ENCODE results near the gene NEURL1.

The NEURL1 gene, protein sequence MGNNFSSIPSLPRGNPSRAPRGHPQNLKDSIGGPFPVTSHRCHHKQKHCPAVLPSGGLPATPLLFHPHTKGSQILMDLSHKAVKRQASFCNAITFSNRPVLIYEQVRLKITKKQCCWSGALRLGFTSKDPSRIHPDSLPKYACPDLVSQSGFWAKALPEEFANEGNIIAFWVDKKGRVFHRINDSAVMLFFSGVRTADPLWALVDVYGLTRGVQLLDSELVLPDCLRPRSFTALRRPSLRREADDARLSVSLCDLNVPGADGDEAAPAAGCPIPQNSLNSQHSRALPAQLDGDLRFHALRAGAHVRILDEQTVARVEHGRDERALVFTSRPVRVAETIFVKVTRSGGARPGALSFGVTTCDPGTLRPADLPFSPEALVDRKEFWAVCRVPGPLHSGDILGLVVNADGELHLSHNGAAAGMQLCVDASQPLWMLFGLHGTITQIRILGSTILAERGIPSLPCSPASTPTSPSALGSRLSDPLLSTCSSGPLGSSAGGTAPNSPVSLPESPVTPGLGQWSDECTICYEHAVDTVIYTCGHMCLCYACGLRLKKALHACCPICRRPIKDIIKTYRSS

DNA sequence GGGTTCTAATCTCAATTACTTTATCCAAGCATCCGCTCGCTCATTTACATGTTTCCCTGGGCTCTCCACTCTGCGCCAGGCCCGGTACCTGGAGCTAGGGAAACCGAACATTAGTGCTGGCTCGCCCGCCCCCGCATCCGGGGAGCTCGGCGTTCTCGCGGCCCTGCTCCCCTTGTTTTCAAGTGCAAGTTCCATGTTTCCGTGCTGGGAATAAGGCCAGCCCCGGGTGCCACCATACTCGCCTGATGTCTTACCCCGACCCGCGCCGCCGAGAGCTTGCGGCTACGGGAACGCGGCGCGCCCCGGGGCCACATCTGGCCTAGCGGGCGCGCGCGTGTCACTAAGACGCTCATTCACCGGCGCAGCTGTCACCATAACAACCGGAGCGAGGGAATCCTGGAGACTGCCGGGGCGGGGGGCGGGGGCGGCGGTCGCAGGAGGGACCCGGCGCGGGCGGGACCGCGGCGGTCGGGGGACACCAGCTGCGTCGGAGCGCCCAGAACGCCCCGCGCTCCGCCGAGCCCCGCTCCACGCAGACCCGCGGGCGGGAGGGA lies at the start of gene NEURL1:
NEURL1 (plus strand) TSS at position 344 of the 554 bp plus-strand sequence. CDS start 683 bp downstream, outside the sequence.
- DNase-seq: no peak
- Mint-ChIP-seq H3K36me3 (no peaks in the 10 kb centered on the region), H3K4me3 (peak within 1 kb of the TSS; percentile 83 to 88), H3K27ac (peak within 1 kb of the TSS; percentile 42), H3K4me1 (peaks cover 29 to 44% of the 10 kb centered on the region in 2 donors), H3K9me3 (no peaks in the 10 kb centered on the region), H3K27me3 (peaks cover 46 to 64% of the 10 kb centered on the region in 2 donors)
- peak; percentile 5 to 9 for ATAC-seq (replicated peaks)

DNA sequence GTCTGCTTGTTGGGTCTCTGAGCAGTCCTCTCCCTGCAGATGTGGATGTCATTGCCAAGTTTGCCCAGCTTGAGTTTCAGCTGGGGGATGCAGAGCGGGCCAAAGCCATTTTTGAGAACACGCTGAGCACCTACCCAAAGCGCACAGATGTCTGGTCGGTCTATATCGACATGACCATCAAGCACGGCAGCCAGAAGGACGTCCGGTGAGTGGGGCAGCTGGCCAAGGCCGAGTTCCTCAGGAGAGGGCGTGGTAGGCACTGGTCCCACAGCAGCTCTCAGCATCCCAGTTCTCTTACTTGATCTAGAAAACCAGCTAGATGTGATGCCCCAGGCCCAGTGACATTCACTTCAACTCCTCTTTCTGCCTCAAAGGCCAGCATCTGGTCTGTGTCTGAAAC lies 49.0 kb upstream of the NEURL1 start:
- H3K27ac Mint-ChIP-seq: peak overlapping the region; percentile 25
- ATAC-seq (replicated peaks) (no peak), DNase-seq (no peak)
- peaks cover 0 to 3% of the 10 kb centered on the region in 2 donors for H3K27me3 Mint-ChIP-seq
- H3K9me3 Mint-ChIP-seq: no peaks in the 10 kb centered on the region
- H3K4me3 Mint-ChIP-seq: no peak overlapping the region
- peaks cover 0 to 7% of the 10 kb centered on the region in 2 donors for H3K4me1 Mint-ChIP-seq
- H3K36me3 Mint-ChIP-seq: peaks cover 54 to 84% of the 10 kb centered on the region in 2 donors

DNA sequence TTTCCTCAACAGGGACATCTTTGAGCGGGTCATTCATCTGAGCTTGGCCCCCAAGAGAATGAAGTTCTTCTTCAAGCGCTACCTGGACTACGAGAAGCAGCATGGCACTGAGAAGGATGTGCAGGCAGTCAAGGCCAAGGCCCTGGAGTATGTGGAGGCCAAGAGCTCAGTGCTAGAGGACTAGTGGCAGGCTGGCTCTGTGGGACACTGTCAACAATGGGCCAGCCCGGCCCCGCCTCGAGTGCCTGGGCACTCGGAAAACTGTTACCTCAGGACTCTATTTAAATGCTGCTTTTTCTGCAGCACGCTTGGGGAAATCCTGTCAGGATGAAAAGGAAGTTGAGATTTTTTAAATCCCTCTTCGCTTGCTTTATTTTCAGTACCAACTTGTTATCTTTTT lies 48.1 kb upstream of the NEURL1 start:
- ATAC-seq (replicated peaks): no peak

DNA sequence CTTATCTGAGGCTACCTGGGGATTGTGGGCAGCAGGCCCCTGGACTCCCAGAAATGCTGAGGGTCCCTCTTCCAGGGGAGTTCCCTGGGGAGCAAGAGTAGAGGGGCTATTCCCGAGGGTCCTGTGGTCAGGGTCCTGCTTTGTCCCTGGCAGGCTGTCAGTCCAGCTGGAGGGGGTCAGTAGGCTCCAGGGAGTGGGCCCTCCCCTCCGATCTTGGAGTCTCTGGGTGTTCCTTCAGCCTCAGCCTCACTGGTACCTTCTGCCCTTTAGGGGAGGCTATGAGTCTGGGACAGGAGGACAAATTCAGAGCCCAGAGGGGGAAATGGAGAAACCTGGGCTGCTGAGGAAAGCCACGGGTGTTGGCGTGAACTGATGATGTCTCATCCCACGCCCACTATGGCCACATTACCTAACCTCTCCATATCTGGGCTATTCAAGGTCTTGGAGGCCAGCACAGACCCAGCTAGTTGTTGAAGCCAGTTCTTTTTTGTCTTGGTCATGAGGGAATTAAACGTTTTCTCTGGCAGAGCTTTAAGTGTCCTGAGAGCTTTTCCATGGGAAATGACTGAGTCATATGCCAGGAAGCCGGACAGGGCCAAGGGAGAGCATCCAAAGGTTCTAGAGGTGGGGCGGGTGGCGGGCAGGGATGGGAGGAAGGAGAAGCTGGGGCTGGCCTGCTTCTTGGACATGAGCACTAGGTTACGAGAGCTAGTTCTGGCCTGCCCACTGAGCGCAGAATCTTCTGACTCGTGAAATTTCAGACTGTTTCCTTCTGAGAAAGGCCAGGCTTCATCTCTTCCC lies 47.5 kb upstream of the NEURL1 start:
- Mint-ChIP-seq H3K9me3 (no peaks in the 10 kb centered on the region), H3K4me1 (peaks cover 3 to 18% of the 10 kb centered on the region in 2 donors), H3K27ac (no peak overlapping the region), H3K36me3 (peaks cover 50 to 83% of the 10 kb centered on the region in 2 donors), H3K4me3 (no peak overlapping the region), H3K27me3 (peaks cover 0 to 8% of the 10 kb centered on the region in 2 donors)
- ATAC-seq (replicated peaks): no peak
- DNase-seq: no peak

More for the DNA sequence above, 48.1 kb upstream of the NEURL1 start:
- H3K4me1 Mint-ChIP-seq: peaks cover 0 to 13% of the 10 kb centered on the region in 2 donors
- H3K27me3 Mint-ChIP-seq: peaks cover 0 to 8% of the 10 kb centered on the region in 2 donors
- H3K36me3 Mint-ChIP-seq: peaks cover 52 to 83% of the 10 kb centered on the region in 2 donors
- DNase-seq: no peak
- H3K9me3 Mint-ChIP-seq: no peaks in the 10 kb centered on the region
- H3K27ac Mint-ChIP-seq: no peak overlapping the region
- no peak overlapping the region for H3K4me3 Mint-ChIP-seq

DNA sequence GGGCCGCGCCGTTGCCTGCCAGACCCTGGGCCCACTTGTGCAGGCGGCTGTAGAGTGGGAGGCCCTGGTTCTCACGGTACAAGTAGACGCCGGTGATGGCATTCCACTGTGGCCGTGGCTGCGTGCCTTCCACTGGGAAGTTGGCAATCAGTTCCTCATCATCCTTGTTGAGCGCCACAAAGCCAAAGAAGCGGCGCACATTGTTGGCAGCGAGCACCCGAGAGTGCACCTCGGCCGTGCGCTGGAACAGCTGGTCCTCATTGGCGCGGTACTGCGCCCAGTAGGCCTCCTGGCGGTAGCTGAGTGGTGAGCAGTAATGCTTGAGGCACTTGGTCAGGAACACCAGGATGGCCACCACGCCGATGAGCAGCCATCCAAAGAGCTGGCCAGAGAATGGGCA lies 46.3 kb upstream of the NEURL1 start:
- H3K36me3 Mint-ChIP-seq: peaks cover 47 to 81% of the 10 kb centered on the region in 2 donors
- H3K4me1 Mint-ChIP-seq: peaks cover 13 to 25% of the 10 kb centered on the region in 2 donors
- peaks cover 0 to 11% of the 10 kb centered on the region in 2 donors for H3K27me3 Mint-ChIP-seq
- no peak overlapping the region for H3K27ac Mint-ChIP-seq
- no peak for ATAC-seq (replicated peaks)
- H3K4me3 Mint-ChIP-seq: no peak overlapping the region
- DNase-seq: no peak
- no peaks in the 10 kb centered on the region for H3K9me3 Mint-ChIP-seq

DNA sequence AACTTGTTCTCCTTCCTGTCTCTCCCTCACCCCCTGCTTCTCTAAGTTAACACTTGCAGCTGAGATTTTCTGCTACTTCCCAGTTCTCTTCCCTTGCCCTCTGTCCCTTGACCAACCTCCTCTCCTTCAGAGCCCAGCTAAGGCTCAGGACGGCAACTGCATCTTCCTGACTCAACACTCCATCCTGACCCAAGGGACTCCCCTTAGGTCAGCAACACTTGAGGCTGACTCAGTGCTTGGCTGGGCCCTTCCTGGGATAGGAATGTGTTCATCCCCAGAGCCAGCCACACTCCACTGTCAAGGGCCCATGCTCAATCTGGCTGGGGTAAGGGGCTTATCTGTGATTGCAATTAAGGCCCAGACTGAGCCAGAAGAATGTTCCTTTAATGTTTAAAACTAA lies 44.8 kb upstream of the NEURL1 start:
- no peak for DNase-seq
- Mint-ChIP-seq H3K27me3 (peaks cover 12 to 15% of the 10 kb centered on the region in 2 donors), H3K4me3 (no peak overlapping the region), H3K36me3 (peaks cover 41 to 68% of the 10 kb centered on the region in 2 donors), H3K4me1 (peaks cover 20 to 31% of the 10 kb centered on the region in 2 donors), H3K9me3 (no peaks in the 10 kb centered on the region), H3K27ac (no peak overlapping the region)
- no peak for ATAC-seq (replicated peaks)

DNA sequence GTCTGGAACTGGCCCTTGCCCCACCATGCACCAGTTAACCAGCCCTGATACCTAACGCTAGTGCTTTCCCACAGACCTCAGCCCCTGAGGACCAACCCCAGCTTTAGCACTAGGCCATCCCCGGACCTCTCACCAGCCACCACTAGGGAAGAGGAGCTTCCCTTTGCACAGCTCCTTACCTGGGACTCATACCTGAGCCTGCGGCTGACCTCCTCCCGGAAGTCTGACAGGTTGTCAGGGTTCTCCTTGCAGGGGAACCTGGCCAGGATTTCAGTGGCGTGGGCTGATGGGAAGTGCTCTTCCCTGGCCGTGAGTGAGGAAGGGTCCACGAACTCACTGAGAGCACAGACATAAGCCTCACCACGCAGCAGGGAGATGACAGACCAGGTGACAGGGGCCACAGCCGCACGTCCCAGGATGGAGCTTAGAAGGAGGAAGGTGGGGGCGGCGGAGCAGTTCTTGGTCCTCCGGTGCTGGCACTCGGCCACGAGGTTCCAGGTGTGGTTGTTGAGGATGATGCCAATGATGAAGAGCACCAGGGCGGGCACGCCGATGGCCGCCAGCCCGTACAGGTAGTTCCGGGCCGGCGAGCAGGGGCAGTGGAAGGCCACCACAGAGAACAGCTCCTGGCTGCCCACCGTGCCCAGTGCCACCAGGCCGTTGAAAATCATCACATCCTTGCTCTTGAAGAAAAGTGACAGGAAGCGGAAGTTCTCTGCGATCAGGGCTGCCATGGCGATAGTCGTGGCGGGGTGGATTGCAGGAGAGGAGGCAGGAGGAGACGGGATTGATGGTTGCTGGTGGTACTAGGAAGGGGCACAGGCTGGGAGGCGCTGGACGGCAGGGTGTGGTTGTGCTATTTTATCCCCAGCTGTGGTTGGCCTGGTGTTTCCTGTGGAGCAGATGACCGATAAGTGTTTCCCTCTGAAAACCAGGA lies 44.0 kb upstream of the NEURL1 start:
- no peak for ATAC-seq (replicated peaks)
- no peaks in the 10 kb centered on the region for H3K9me3 Mint-ChIP-seq
- peak overlapping the region; percentile 56 for H3K27ac Mint-ChIP-seq
- peaks cover 35 to 61% of the 10 kb centered on the region in 2 donors for H3K36me3 Mint-ChIP-seq
- peak overlapping the region in 1 of 2 donors; percentile 25 for H3K4me3 Mint-ChIP-seq
- no peak for DNase-seq
- peaks cover 14 to 15% of the 10 kb centered on the region in 2 donors for H3K27me3 Mint-ChIP-seq
- peaks cover 20 to 31% of the 10 kb centered on the region in 2 donors for H3K4me1 Mint-ChIP-seq

DNA sequence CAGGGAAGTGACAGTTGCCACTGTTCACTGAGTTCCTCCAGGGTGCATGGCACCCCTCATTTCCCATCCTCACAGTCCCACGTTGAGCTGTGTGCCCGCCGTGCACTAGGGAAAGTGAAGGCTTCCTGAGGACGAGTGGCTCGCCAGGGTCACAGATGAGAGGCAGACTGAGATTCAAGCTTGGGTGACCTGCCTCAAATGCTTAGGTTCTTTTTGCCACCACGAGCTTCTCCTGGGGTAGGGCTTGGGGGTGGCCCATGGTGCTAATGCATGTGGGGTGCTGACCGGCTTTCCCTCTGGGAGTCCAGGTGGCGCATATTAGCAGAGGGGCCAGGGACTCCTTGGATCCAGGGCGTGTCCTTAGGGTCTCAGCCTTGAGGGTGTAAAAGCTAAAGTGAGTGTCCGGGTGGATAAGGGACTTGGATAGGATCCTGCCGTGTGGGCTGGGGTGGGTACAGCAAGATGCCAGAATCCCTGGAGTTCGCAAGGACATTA lies 43.3 kb upstream of the NEURL1 start:
- H3K27ac Mint-ChIP-seq: peak overlapping the region; percentile 47
- peaks cover 20 to 31% of the 10 kb centered on the region in 2 donors for H3K4me1 Mint-ChIP-seq
- H3K27me3 Mint-ChIP-seq: peaks cover 15 to 18% of the 10 kb centered on the region in 2 donors
- DNase-seq (no peak), ATAC-seq (replicated peaks) (no peak)
- H3K4me3 Mint-ChIP-seq: no peak overlapping the region
- peaks cover 31 to 55% of the 10 kb centered on the region in 2 donors for H3K36me3 Mint-ChIP-seq
- H3K9me3 Mint-ChIP-seq: no peaks in the 10 kb centered on the region

DNA sequence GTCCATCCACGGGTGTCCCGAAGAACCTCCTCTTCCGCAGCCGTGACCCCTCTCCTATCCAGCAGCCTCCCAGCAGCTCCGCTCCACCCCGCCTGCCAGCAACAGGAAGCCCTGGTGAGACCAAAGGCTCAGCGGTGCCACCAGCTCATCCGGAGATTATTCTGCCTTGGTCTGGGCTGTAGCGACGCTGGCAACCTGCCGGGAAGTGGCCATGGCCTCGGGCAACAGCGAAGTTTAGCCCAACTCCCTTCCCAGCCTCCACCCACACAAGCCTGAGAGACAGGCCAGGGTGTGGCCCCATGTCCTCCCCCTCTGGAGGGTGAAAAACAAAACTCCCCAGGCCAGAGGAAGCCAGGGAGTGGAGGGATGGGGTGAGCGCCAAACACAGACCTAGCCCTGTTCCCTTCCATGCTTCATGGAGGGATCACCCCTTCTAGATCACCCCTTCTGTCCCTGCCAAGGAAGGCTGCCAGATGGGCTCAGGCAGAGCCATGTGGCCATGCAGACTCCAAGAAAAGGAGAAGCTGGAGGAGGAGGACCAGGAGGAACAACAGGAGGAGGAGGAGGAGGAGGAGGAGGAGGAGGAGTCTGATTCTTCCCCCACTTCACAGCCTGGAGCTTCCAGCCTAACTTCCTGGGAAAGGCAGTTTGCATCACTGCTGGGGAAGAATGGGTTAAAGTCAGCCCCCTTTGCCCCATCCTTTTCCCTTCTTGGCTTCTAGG lies 42.3 kb upstream of the NEURL1 start:
- peak overlapping the region; percentile 52 for H3K27ac Mint-ChIP-seq
- peaks cover 15 to 18% of the 10 kb centered on the region in 2 donors for H3K27me3 Mint-ChIP-seq
- H3K36me3 Mint-ChIP-seq: peaks cover 26 to 45% of the 10 kb centered on the region in 2 donors
- no peak for DNase-seq
- H3K4me1 Mint-ChIP-seq: peaks cover 20 to 31% of the 10 kb centered on the region in 2 donors
- peak; percentile 17 to 30 for ATAC-seq (replicated peaks)
- peak overlapping the region; percentile 61 to 92 for H3K4me3 Mint-ChIP-seq
- no peaks in the 10 kb centered on the region for H3K9me3 Mint-ChIP-seq

DNA sequence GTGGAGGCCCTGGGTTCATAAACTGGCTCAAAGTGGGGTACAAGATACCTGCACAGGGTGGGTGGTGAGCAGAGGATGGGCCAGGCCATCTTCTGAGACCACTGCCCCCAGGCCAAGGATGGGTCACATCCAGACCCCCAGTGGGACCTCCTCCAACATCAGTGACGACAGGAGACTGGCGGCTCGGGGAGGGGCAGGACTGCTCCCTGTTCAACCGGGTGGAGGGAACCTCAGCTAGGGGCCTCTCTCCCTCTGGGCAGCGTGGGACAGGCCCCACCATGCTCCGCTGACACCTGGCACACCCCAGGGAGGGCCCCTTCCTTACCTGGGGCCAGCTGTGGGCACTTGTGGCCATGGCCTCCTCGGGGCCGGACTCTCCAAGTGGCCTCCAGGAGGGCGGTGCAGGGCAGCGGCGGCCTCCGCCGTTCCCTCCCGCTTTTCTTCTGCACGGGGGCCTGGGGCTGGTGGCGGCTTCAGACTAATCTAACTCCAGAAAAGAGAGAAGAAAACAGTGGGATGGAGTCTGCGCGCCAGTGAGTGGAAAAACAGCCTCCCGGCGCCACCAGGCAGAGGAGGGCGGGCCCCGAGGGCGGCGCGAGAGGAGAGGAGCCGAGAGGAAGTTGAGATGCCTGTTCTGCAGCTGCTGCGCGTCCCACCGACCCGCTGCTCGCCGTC lies 41.5 kb upstream of the NEURL1 start, which contains the start of gene CALHM2:
CALHM2 (minus strand) TSS at position 540 of the 675 bp plus-strand sequence. CDS start 2,429 bp downstream, outside the sequence.
- peaks cover 23 to 40% of the 10 kb centered on the region in 2 donors for H3K36me3 Mint-ChIP-seq
- H3K27me3 Mint-ChIP-seq: peaks cover 15 to 18% of the 10 kb centered on the region in 2 donors
- H3K4me1 Mint-ChIP-seq: peaks cover 20 to 31% of the 10 kb centered on the region in 2 donors
- H3K4me3 Mint-ChIP-seq: peak within 1 kb of the TSS; percentile 87 to 92
- H3K27ac Mint-ChIP-seq: peak within 1 kb of the TSS; percentile 91
- ATAC-seq (replicated peaks) (peak; percentile 84 to 85), DNase-seq (peak; percentile 43)
- H3K9me3 Mint-ChIP-seq: no peaks in the 10 kb centered on the region

DNA sequence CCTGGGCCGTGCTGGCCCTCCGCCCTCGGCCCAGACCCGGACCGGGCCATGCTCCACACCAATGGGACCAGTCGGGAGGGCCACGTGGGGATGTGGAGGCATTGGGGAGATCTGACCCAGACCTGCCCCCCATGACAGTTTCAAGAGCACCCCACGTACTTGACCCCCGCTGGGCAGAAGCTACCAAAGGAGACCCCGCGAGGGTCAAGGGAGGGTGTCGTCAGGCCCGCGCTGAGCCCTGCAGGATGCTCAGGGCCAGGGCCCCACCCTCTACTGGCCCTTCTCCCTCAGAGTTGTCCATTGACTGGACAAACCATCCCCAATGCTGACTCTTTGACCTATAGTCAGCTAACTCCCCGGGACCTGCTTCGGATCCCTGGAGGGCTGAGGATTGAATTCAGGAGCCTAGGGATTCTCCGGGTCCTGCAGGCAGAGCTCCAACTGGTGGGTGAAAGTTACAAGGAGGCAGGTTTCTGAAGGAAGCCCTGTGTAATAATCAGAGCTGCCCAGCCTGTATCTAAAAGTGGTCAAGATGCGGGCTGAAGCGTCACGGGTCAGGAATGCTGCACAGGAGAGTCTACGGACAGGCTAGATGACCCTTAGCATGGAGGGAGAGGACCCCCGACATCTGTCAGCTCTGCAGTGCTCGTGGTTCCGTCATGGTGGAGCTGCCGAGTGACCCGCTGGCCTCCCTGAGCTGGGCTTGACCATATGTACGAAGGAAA lies 40.8 kb upstream of the NEURL1 start:
- Mint-ChIP-seq H3K27ac (peak overlapping the region; percentile 91), H3K36me3 (peaks cover 22 to 32% of the 10 kb centered on the region in 2 donors), H3K9me3 (no peaks in the 10 kb centered on the region), H3K4me1 (peaks cover 20 to 31% of the 10 kb centered on the region in 2 donors), H3K4me3 (peak overlapping the region; percentile 87 to 92), H3K27me3 (peaks cover 15 to 18% of the 10 kb centered on the region in 2 donors)
- no peak for DNase-seq
- no peak for ATAC-seq (replicated peaks)
